HEK293T (cell line): ENCODE data around the gene CACNA1C.

Source experiments
- CTCF ChIA-PET: fragments of 350-600 bp; formaldehyde crosslinking; extraction: SDS; loops from one replicate; lab custom pipeline; 2021; ENCODE audit warnings: antibody characterized with exemption, inconsistent platforms; lab: Yijun Ruan, JAX
- POLR2A ChIA-PET: fragments of 350-600 bp; formaldehyde crosslinking; extraction: SDS; loops from one replicate; lab custom pipeline; 2020; ENCODE audit warnings: antibody characterized with exemption, inconsistent platforms; lab: Yijun Ruan, JAX
- DNase-seq: peaks from one replicate; pipeline ENCODE4 v3.0.0; 2012; ENCODE audit warnings: mixed read lengths; ENCODE audit errors: extremely low spot score
- ARNT ChIP-seq: fragments of 450-650 bp; IDR thresholded peaks from 2 replicates; pipeline ENCODE4 v1.6.1; 2017; ENCODE audit warnings: mild to moderate bottlenecking
- BHLHE40 ChIP-seq: fragments of 450-650 bp; IDR thresholded peaks from 2 replicates; pipeline ENCODE4 v1.6.1; 2016; ENCODE audit warnings: mild to moderate bottlenecking, moderate library complexity, borderline replicate concordance
- CTBP1 ChIP-seq: fragments of 450-650 bp; IDR thresholded peaks from 2 replicates; pipeline ENCODE4 v1.6.1; 2016; ENCODE audit warnings: borderline replicate concordance
- ELF4 ChIP-seq: fragments of 450-650 bp; IDR thresholded peaks from 2 replicates; pipeline ENCODE4 v1.6.1; 2017; ENCODE audit warnings: antibody characterized with exemption
- FOXA1 ChIP-seq: fragments of 450-650 bp; IDR thresholded peaks from 2 replicates; pipeline ENCODE4 v1.6.1; 2016; ENCODE audit warnings: mild to moderate bottlenecking
- FOXK2 ChIP-seq: fragments of 450-650 bp; IDR thresholded peaks from 2 replicates; pipeline ENCODE4 v1.6.1; 2016; ENCODE audit warnings: mild to moderate bottlenecking
- FOXM1 ChIP-seq: fragments of 450-650 bp; IDR thresholded peaks from 2 replicates; pipeline ENCODE4 v1.6.1; 2017; ENCODE audit warnings: mild to moderate bottlenecking, borderline replicate concordance
- HDGF ChIP-seq: fragments of 450-650 bp; IDR thresholded peaks from 2 replicates; pipeline ENCODE4 v1.6.1; 2017; ENCODE audit warnings: antibody characterized with exemption, borderline replicate concordance
- L3MBTL2 ChIP-seq: fragments of 450-650 bp; conservative IDR thresholded peaks from 2 replicates; pipeline ENCODE4 v1.6.1; 2016; ENCODE audit warnings: mild to moderate bottlenecking
- LEF1 ChIP-seq: fragments of 450-650 bp; IDR thresholded peaks from 2 replicates; pipeline ENCODE4 v1.6.1; 2017; ENCODE audit warnings: mild to moderate bottlenecking, borderline replicate concordance
- NFRKB ChIP-seq: fragments of 450-650 bp; IDR thresholded peaks from 2 replicates; pipeline ENCODE4 v1.6.1; 2016; ENCODE audit warnings: mild to moderate bottlenecking, moderate library complexity
- SP1 ChIP-seq: fragments of 450-650 bp; IDR thresholded peaks from 2 replicates; pipeline ENCODE4 v1.6.1; 2017
- SUZ12 ChIP-seq: fragments of 450-650 bp; IDR thresholded peaks from 2 replicates; pipeline ENCODE4 v1.6.1; 2016; ENCODE audit warnings: mild to moderate bottlenecking
- TARDBP ChIP-seq: fragments of 450-650 bp; IDR thresholded peaks from 2 replicates; pipeline ENCODE4 v1.6.1; 2016
- ZNF384 ChIP-seq: fragments of 450-650 bp; IDR thresholded peaks from 2 replicates; pipeline ENCODE4 v1.6.1; 2016
- TF ChIP-seq, protein P1 (sequence below): fragments of 450-650 bp; IDR thresholded peaks from 2 replicates; pipeline ENCODE4 v1.6.1; 2016

Gene CACNA1C

GRCh38 chr12:2211119-2211518 lies 158.3 kb downstream of the CACNA1C start:
- ChIA-PET CTCF (no interaction called here), POLR2A (no interaction called here)
- TF ChIP-seq L3MBTL2 (no peak), NFRKB (no peak), ELF4 (no peak), ARNT (no peak), FOXM1 (no peak), ZNF384 (no peak), HDGF (no peak), TARDBP (no peak), FOXA1 (no peak), FOXK2 (no peak), LEF1 (no peak), BHLHE40 (no peak)
- TF ChIP-seq, protein P1, sequence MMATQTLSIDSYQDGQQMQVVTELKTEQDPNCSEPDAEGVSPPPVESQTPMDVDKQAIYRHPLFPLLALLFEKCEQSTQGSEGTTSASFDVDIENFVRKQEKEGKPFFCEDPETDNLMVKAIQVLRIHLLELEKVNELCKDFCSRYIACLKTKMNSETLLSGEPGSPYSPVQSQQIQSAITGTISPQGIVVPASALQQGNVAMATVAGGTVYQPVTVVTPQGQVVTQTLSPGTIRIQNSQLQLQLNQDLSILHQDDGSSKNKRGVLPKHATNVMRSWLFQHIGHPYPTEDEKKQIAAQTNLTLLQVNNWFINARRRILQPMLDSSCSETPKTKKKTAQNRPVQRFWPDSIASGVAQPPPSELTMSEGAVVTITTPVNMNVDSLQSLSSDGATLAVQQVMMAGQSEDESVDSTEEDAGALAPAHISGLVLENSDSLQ = no peak

GRCh38 chr12:2212537-2212936 lies 159.8 kb downstream of the CACNA1C start:
- TF ChIP-seq, protein P1 = no peak
- TF ChIP-seq TARDBP = no peak
- POLR2A ChIA-PET = interaction anchor here (0.9 kb wide), 1 partner anchor 17 kb away, joined by 3 read pairs; no protein-coding TSS in a partner anchor
- CTCF ChIA-PET = interaction anchor here (0.6 kb wide), 1 partner anchor 1917 kb away, joined by 3 read pairs; no protein-coding TSS in a partner anchor
- no peak for DNase-seq

More at GRCh38 chr12:2211119-2211518, 158.3 kb downstream of the CACNA1C start:
- DNase-seq = no peak

DNA sequence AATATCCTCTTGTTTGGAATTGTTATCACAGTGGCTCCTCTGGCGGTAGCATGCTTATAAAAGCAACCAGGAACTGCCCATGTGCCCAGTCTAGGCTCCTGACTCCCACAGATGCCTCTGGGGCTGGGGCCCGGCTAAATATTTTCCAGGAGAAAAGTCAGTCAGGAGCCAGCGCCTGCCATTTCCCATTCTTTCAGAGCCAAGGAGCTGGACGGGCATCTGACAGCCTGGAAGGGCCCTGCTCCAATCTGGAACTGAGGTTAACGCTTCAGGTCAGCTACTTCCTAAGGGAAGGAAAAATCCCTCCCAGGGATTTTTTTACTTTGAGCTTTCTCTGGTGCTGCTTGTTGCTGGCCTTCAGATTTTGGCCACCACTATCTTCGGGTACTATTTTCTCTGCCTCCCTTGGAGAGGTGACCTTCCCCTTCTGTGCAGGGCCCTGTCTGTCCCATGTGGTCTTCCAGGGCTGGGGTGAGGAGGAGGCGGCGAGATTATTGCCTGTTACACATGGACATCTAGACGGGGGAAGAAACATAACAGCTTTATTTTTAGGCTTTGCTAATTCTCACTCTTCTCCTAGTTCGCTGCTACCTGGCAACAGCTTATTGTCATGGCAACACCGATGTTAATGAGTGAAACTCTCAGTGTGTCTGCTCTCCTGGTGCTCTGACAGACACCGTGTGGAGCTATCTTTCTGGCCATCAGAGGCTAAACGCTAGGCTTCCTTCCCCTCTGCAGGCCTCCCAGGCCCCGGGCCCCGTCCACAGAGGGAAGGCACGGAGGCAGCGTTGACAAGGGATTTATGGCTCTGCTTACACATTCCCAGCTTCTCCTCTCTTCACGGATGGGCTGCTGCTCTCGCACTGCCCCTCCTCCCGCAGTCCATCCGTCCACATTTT lies 160.4 kb downstream of the CACNA1C start:
- peak; percentile 15 for DNase-seq
- TF ChIP-seq FOXM1 = no peak
- TF ChIP-seq, protein P1 = peak; percentile 45
- POLR2A ChIA-PET = interaction anchor here (0.9 kb wide), 1 partner anchor 17 kb away, joined by 3 read pairs; no protein-coding TSS in a partner anchor
- CTCF ChIA-PET = interaction anchor here (0.6 kb wide), 1 partner anchor 1918 kb away, joined by 3 read pairs; no protein-coding TSS in a partner anchor

- DNase-seq = no peak
- ChIA-PET POLR2A (no interaction called here), CTCF (no interaction called here)
- TF ChIP-seq, protein P1 = no peak
- TF ChIP-seq BHLHE40 (no peak), ARNT (no peak), ZNF384 (no peak), FOXK2 (no peak), SUZ12 (no peak), SP1 (no peak), CTBP1 (no peak), NFRKB (no peak), L3MBTL2 (no peak), HDGF (no peak)
Observed at GRCh38 chr12:2214411-2214810, 161.6 kb downstream of the CACNA1C start.

- ChIA-PET CTCF (interaction anchor here (1.0 kb wide), 1 partner anchor 17 kb away, joined by 3 read pairs; no protein-coding TSS in a partner anchor), POLR2A (no interaction called here)
- no peak for DNase-seq
- TF ChIP-seq FOXM1 = no peak
- TF ChIP-seq FOXK2 = no peak
- no peak for TF ChIP-seq NFRKB
- no peak for TF ChIP-seq L3MBTL2
- TF ChIP-seq TARDBP = no peak
- no peak for TF ChIP-seq SUZ12
- TF ChIP-seq ELF4 = no peak
- no peak for TF ChIP-seq ZNF384
Observed at GRCh38 chr12:2215709-2216560, 163.1 kb downstream of the CACNA1C start.

- DNase-seq = no peak
- ChIA-PET CTCF (no interaction called here), POLR2A (no interaction called here)
- TF ChIP-seq NFRKB (no peak), BHLHE40 (no peak), SUZ12 (no peak), L3MBTL2 (no peak), ELF4 (no peak), HDGF (no peak), ZNF384 (no peak)
Observed at GRCh38 chr12:2218706-2219105, 165.9 kb downstream of the CACNA1C start.
